DMS53 treated with DMSO at 0.1 percent for 48 hours (cell line): ENCODE measurements around the gene DNAAF5.
"Not testable (repeated sequence)": the region's sequence is repeated elsewhere in the genome, so short reads cannot be mapped to it uniquely, and the experiment has no call there.

Experiments
- DNase-seq: peaks from one replicate; lab custom pipeline; 2025; ENCODE audit not compliant: unreplicated experiment; lab: John Stamatoyannopoulos, UW

Gene DNAAF5

DNA sequence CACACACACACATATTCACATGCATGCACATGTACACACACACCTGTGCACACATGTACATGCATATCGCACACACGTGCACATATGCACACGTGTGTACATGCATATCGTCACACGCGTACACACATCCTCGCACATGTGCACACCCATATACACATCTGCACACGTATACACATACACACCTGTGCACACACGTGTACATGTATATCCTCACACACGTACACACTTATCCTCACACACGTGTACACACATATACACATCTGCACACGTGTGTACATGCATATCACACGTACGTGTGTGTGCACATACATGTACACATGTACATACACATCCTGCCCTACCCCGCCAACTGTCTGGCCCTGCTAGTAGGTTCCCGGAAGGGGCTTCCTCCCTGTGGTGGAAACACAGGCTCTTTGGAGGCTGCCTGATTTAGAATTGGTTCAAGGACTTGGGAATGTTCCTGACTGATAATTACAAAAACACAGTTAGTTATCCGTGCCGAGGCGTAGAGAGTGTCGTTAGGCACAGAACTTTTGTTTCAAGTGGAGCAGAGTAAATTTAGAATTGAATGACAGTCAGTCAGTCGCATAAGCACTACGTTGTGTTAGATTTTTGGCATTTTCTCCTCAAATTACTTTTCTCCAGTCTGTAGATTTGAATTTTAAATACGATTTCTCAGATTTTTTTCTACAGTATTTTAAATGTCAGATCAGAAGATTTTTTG is 19.1 kb downstream of the DNAAF5 start:
- DNase-seq: no peak

DNA sequence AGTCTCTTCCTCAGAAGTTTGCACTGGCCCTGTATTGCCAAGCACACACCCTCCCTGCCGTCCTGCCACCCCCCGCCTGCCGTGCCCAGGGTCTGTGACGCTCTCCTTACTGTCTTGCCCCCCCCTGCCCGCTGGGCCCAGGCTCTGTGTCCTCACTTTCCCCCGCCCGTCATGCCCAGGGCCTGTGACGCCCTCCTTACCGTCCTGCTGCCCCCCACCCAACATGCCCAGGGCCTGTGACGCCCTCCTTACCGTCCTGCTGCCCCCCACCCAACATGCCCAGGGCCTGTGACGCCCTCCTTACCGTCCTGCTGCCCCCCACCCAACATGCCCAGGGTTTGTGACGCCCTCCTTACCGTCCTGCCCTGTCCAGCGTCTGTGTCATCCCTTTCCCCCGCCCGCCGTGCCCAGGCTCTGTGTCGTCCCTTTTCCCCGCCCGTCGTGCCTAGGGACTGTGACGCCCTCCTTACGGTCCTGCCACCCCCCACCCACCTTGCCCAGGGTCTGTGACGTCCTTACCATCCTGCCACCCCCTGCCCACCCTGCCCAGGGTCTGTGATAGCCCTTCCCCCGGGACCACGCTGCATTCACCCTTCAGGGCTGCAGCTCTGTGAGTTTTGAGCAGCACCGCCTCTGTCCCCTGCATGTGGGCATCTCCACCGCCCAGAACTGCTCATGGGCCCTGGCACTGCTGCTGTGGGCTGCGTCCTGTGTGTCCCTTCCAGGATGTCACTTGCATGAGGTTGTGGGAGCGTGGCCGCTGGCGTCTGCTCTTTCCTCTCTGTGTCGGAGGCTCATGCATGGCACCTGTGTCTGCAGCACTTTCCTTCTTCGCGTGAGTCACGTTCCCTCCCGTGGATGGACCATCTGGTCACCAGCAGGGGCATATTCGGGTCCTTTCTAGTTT is 19.9 kb downstream of the DNAAF5 start:
- no peak for DNase-seq

DNA sequence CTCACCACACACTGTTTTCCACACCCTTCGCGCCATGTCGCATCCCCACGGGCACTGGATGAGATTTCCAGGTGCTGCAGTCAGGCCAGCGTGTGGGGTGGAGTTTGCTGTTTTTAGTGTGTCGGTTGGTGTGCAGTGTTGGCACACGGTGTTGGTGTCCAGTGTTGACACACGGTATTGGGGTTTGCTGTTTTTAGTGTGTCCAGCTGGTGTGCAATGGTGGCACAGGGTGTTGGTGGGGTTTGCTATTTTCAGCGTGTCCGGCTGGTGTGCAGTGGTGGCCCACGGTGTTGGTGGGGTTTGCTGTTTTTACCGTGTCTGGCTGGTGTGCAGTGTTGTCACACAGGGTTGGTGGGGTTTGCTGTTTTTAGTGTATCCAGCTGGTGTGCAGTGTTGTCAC is 20.7 kb downstream of the DNAAF5 start:
- DNase-seq: no peak

DNA sequence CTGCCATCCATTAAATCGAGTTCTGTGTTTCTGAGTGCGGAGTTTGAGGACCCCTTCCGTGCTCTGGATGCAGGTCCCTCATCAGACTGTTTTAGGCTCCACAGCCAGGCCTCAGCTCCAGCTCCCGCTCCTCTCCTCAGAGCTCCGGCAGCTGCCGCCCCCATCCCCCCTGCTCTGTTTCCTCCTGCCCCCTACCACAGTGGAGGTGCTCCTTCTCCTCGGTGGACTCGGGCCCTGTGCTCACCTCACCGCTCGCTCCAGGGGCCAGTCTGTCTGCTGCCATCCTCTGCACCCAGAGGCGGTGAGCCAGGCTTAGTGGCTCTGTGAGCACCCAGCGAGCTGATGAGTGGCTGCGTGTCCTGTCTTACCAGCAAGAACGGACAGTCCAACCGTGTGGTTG is 21.9 kb downstream of the DNAAF5 start:
- no peak for DNase-seq

DNA sequence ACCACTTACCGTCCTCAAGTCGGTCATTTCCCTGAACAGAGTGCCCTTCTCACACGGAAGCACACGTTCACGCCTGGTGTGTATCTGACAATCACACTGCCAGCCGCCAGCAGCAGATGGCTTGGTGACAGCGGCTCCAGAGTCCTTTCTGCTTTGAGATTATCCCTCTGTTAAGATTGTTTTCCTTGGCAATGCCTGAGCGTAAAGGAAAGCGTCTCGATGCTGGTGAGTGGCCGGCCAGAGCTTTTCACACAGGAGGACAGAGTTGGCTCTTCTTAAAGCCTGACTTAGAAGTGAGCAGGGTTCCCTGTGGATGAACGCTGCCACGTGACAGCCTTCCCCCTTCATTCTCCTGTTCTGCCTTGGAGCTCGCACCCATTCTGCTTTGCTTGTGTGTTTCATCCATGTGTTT is 22.6 kb downstream of the DNAAF5 start:
- DNase-seq: no peak

DNA sequence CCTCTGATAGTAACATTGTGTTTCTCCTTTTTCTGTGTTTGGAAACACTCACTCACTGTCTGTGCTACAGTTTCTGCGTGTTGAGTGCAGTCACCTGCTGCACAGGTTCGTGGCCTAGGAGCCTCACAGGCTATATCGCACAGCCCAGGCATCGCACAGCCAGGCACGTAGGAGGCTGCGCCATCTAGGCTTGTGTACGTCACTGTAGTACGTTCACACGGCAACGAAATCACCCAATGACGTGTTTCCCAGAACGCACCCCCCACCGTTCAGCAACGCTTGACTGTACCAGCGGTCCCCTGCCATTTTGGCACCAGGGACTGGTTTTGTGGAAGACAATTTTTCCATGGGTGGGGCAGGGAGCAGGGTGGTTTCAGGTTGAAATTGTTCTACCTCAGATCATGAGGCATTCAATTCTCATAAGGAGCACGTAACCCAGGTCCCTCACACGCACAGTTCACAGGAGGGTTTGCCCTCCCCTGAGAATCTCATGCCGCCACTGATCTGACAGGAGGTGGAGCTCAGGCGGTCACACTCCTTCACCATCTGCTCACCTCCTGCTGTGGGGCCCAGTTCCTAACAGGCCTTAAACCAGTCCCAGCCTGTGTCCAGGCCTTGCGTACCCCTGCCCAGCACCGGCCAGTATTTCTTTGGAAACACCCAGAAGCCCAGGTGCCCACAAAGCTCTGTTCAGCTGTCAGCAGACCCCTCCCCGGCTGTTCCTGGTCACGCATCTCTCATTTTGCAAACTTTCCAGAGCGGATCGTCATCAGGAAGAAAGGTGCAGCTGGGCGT is 23.8 kb downstream of the DNAAF5 start:
- DNase-seq: no peak

DNA sequence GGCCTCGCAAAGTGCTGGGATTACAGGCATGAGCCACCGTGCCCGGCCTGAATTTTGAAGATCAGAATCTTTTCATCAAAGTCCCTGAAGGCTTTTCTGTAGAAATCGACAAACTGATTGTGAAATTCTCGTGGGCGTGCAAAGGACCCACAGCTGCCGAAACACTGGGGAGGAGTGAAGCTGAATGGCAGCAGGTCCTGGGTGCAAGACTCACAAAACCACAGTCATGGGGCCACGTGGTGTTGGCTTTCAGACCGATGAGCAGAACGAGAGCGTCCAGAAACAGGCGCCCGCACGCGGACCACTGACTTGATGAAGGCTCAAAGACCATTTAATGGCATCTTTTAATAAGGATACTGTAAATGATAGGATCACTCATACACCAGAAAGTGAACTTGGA is 25.3 kb downstream of the DNAAF5 start:
- DNase-seq: no peak

DNA sequence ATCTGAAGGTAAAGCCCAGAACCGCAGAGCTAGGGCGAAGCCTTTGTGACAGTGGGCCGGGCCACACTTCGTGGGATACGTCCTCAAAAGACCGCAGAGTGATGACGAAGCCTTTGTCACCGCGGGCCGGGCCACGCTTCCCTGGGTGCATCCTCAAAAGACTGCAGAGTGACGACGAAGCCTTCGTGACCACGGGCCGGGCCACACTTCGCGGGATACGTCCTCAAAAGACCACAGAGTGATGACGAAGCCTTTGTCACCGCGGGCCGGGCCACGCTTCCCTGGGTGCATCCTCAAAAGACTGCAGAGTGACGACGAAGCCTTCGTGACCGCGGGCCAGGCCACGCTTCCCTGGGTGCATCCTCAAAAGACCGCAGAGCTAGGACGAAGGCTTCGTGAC is 25.8 kb downstream of the DNAAF5 start:
- not testable (repeated sequence) for DNase-seq

DNA sequence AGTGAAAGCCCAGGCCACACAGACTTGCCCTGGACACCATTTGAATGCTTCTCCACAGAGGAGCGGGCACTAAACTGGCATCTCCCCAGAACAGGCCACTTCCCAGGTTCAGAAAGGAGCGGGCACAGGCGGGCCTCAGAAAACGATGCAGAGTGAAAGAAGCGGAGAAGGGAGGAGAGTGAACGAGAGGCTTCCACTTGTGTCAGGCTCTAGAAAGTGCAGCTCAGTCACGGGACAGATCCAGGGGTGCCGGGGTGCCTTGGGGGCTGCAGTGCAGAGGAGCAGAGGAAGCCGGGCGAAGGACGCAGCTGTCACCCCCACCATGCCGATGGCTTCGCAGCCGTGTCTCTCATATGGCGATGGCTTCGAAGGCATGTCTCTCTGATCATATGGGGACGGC is 26.7 kb downstream of the DNAAF5 start:
- DNase-seq: no peak

DNA sequence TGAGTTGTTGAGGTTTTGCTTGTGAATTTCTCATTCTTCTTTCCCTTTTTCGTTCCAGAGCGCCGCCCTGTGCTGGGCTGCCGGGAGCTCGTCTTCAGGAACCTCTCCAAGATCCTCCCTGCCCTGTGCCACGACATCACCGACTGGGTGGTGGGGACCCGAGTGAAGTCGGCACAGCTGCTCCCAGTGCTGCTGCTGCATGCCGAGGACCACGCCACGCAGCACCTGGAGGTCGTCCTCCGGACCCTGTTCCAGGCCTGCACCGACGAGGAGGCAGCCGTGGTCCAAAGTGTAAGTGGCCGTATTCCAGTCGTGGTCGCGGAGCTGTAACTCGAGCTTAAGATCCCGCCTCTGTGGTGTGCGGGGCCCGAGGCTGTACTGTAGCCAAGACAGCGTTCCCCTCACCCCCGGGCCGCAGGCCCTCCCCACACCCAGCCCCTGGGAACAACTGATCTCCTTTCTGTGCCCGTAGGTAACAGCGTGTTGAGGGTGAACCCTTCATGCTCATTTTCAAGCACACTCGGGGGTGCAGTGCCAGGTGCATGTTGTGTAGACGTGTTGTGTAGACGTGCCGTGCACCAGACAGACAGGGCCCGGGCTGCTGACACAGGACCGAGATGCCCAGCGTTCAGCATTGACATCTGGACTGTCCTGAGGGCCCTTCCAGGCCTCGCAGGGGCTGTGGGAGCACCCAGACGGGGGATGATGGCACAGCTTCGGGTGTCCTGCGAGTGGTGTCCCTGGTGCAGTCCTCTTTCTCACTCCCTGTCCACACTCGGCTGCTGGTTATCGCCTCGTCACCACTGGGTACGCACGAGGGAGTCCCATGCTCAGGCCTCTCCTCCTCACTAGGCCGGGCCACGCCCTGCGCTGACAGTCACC is 28.3 kb downstream of the DNAAF5 start:
- no peak for DNase-seq

DNA sequence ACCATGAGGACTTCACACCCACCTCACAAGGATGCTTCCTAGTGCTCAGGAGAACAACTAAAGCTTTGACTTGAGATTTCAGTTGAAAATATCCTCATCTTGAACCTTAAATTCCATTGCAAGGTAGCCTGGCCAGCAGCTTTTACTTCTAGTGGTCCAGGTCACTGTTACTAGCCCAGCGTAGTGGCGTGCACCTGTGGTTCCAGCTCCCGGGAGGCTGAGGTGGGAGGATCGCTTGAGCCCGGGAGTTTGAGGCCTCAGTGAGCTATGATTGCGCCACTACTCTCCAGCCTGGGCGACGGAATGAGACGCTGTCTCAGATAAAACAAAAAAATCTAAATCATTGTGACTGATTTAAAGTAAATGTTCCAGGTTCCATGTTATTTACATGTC is 28.9 kb downstream of the DNAAF5 start:
- DNase-seq: no peak

DNA sequence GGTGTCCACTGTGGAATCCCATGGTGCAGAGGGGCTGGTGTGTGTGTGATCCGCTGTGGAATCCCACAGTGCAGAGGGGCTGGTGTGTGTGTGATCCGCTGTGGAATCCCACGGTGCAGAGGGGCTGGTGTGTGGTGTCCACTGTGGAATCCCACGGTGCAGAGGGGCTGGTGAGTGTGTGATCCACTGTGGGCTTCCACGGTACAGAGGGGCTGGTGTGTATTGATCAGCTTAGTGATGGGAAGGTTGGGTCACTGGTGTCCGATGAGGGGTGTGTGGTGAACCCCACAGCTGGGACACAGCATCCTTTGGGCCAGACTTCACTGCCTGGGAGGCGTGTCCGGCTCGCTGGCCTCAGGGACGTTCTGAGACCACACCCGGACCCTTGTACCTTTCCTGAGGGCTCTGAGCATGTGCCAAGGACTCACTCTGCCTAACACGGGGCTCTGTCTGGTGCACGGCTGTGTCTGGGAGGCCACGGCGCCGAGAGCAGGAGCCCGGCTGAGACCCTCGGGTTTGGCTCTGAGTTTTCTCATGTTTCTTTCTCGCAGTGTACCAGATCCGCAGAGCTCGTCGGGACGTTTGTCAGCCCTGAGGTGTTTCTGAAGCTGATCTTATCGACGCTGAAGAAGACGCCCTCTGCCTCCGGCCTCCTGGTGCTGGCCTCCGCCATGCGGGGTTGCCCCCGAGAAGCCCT is 29.9 kb downstream of the DNAAF5 start:
- no peak for DNase-seq

DNA sequence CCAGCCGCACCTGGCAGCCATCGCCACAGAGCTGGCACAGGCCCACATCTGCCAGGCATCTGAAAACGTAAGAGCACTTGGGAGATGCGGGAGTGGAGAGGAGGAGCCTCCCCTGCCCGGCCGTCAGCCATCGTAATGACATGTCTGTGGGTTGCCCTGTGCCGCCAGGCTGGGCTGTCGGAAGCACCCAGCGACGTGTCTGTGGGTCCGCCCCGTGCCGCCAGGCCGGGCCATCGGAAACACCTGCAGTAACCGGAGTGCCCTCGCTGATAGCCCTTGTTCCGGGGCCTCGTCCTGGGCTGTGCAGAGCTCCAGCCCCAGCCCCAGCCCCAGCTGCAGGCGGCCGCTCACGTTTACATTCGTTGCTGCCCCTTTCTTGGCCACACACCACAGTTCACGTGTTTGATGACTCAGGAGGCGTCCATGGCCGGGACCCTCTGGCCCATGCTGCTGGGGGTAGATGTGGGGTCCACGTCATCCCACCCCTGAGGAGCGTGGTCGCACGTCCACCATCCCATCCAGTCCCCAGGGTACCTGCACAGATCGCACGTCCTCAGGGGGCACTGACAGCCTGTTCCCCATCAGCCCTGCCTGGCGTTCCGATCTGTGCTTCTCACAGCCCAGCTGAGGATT is 30.5 kb downstream of the DNAAF5 start:
- DNase-seq: no peak

DNA sequence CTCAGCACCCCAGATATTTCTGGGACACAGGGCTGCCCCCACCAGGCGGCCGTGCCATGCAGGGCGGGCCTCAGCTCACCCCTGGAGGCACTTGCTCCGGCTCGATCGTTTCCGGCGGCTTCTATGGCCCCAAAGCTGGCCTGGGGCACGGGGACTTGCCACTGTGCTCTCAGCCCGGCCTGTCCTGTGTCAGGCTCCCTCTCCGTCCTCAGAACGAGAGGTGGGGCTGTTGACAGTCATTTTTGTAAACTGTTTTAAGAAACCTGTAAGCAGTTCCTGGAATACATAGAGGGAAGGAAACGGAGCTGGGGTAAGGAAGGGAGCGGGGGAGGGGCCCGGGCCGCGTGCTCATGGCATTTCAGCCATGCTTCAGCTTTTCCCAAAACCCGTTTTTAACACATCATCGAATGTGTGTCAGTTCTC is 31.3 kb downstream of the DNAAF5 start:
- DNase-seq: no peak

DNA sequence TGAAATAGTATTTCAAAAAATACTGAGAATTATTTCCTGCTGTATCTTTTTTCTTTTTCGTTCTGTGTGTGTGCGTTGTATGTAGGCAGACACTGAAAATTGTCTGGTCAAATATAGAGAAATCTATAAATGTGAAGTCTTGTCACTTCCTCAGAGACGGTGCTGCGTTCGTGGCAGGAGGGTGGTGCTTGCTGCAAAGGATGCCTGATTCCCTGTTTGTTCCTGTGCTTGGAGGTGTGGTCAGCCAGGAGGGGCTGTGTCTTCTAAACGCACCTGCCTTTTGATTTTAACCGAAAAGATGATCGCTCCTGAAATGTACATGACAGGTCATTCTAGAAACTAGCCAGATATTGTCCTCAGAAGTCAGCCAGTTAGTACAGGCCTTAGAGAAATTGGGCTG is 33.1 kb downstream of the DNAAF5 start:
- no peak for DNase-seq

DNA sequence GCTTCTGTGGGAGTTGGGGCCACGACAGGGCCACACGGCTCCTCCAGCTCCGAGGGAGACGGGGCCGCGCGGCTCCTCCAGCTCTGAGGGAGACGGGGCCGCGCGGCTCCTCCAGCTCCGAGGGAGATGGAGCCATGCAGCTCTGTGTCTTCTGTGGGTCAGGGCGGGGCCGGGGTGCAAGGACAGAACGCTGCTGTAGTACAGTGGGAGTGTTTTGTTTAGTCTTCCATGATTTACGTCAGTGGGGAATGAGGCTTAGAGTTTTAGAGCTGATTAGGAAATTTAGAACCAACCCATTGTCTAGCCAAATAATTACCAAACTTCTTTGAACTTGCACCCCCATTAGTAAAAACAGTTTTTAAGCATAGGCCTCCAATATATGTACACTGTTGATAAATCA is 33.5 kb downstream of the DNAAF5 start:
- no peak for DNase-seq

DNA sequence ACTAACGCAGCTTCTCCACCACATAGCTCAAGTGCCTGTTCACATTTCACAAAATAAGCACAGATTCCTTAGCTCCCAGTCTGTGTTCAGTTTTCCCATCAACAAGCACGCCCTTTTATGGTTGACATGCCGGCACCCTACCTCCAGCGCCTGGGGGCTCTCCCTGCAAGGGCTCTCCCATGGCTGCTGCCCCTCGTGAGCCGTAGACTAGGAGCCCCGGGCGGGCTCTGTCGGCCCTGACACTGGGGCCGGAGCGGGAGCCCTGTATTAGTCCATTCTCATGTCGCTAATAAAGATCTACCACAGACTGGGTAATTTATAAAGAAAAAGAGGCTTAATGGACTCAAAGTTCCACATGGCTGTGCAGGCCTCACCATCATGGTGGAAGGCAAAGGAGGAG is 34.6 kb downstream of the DNAAF5 start:
- no peak for DNase-seq

DNA sequence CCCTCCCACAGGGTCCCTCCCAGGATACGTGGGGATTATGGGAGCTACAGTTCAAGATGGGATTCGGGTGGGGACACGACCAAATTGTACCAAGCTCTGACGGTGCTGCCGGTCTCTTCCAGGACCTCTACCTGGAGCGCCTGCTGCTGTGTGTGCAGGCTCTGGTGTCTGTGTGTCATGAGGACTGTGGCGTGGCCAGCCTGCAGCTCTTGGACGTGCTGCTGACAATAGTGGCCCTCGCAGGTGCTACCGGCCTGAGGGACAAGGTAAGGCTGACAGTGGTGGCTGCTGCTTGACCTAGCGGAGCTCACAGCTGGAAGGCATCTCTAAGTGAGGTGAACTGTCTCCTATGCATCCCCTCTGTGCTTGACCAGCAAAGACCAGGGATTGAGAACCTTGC is 35.1 kb downstream of the DNAAF5 start:
- DNase-seq: no peak

DNA sequence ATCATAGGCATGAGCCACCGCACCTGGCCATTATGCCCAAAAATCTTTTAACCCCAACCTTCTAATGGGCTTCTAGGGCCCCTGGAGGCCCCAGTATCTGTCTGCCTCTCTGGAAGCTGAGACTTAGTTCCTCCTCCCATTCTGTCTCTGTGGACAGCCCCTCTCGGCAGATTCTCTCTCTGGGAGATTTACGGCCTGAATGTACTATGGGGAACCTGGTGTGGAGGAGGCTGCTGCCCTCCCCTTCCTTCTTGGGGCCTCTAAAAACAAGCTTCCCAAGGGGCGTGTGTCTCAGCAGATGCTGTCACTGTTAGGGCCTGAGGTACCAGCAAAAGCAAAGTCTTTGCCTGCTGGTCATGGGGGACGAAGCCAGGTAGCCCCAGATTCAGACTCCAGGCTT is 36.4 kb downstream of the DNAAF5 start:
- no peak for DNase-seq

DNA sequence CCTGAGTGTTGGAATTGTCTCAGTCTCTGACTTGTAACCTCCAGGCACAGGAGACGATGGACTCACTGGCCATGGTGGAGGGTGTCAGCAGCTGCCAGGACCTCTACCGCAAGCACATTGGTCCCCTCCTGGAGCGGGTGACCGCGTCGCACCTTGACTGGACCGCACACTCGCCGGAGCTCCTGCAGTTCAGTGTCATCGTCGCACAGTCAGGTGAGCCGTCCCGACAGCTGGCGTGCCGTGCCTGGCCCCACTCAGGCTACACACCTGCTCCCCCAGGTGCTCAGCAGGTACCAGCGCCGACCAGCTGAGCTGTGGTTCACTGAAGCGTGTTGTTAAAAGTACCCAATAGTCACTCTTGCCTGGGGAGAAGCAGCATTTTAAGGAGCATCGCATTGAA is 37.3 kb downstream of the DNAAF5 start:
- peak; percentile 40 for DNase-seq
